ENCODE results near the gene CCM2.

Gene CCM2

DNA sequence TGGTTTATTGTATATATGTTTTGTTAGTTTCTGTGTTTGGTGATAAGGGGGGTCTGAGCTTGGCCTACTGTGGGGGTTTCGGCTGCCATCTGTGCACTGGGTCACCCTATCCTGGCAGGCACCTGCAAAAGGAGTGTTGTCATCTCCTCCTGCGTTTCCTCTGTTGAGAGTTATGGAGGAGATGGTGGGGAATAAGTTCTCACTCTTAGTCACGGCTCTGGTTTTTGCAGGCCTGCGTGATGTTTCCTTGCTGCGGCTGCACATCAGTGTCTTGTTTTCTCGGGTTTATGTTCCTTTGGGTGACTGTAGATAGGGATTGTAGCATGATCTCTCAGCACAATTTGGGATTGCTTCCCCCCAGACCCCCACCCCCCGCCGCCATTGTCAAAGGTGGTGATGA is 36.8 kb downstream of the CCM2 start:
- no peak overlapping the region for H3K4me3 ChIP-seq (ENCODE audit: low read depth, low read length)
- peaks cover 14% of the 10 kb centered on the region for H3K36me3 ChIP-seq (ENCODE audit: insufficient read depth, low read length)
- no peak overlapping the region for H2AFZ ChIP-seq (ENCODE audit: low read length, unreplicated experiment)
- peaks cover 8% of the 10 kb centered on the region for H3K4me1 ChIP-seq (ENCODE audit: control insufficient read depth, insufficient read depth, low read length, unreplicated experiment)
- H3K27ac ChIP-seq (ENCODE audit: low read depth, low read length) = no peak overlapping the region
- H3K27me3 ChIP-seq (ENCODE audit: insufficient read depth, low read length) = no peaks in the 10 kb centered on the region
- peaks cover 25% of the 10 kb centered on the region for H3K79me2 ChIP-seq (ENCODE audit: control insufficient read depth, insufficient read depth, low read length, unreplicated experiment)

DNA sequence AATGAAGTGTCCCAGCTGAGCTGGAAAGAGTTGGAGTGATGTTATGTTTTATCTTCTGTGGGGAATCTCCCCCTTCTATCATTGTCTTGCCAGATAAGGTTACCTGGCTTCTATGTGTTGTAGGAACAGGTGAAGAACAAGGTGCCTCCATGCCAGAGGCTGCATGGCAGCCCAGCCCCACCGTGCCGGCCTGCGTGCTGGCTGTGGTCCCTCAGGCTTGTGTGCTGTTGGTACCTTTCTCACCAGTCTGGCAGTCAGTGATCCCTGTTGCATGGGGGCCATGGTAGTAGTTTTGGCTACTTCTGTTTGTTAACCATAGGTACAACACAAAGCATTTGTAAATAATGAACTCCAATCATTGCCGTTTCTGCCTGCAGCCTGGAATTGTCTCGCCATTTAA is 37.9 kb downstream of the CCM2 start:
- no peak overlapping the region for H3K4me3 ChIP-seq (ENCODE audit: low read depth, low read length)
- H3K27ac ChIP-seq (ENCODE audit: low read depth, low read length) = no peak overlapping the region
- H3K79me2 ChIP-seq (ENCODE audit: control insufficient read depth, insufficient read depth, low read length, unreplicated experiment) = peaks cover 25% of the 10 kb centered on the region
- no peak overlapping the region for H2AFZ ChIP-seq (ENCODE audit: low read length, unreplicated experiment)
- H3K36me3 ChIP-seq (ENCODE audit: insufficient read depth, low read length) = peaks cover 14% of the 10 kb centered on the region
- peaks cover 8% of the 10 kb centered on the region for H3K4me1 ChIP-seq (ENCODE audit: control insufficient read depth, insufficient read depth, low read length, unreplicated experiment)
- no peaks in the 10 kb centered on the region for H3K27me3 ChIP-seq (ENCODE audit: insufficient read depth, low read length)

GRCh38 chr7:45039106-45039505 is 39.1 kb downstream of the CCM2 start:
- no peak overlapping the region for H3K4me3 ChIP-seq (ENCODE audit: low read depth, low read length)
- no peaks in the 10 kb centered on the region for H3K4me1 ChIP-seq (ENCODE audit: control insufficient read depth, insufficient read depth, low read length, unreplicated experiment)
- peaks cover 19% of the 10 kb centered on the region for H3K79me2 ChIP-seq (ENCODE audit: control insufficient read depth, insufficient read depth, low read length, unreplicated experiment)
- H2AFZ ChIP-seq (ENCODE audit: low read length, unreplicated experiment) = no peak overlapping the region
- peaks cover 14% of the 10 kb centered on the region for H3K36me3 ChIP-seq (ENCODE audit: insufficient read depth, low read length)
- no peak overlapping the region for H3K27ac ChIP-seq (ENCODE audit: low read depth, low read length)
- H3K27me3 ChIP-seq (ENCODE audit: insufficient read depth, low read length) = no peaks in the 10 kb centered on the region

- peaks cover 12% of the 10 kb centered on the region for H3K36me3 ChIP-seq (ENCODE audit: insufficient read depth, low read length)
- no peak overlapping the region for H2AFZ ChIP-seq (ENCODE audit: low read length, unreplicated experiment)
- H3K27ac ChIP-seq (ENCODE audit: low read depth, low read length) = no peak overlapping the region
- H3K27me3 ChIP-seq (ENCODE audit: insufficient read depth, low read length) = no peaks in the 10 kb centered on the region
- H3K4me3 ChIP-seq (ENCODE audit: low read depth, low read length) = no peak overlapping the region
- H3K4me1 ChIP-seq (ENCODE audit: control insufficient read depth, insufficient read depth, low read length, unreplicated experiment) = no peaks in the 10 kb centered on the region
- peaks cover under 1% of the 10 kb centered on the region for H3K79me2 ChIP-seq (ENCODE audit: control insufficient read depth, insufficient read depth, low read length, unreplicated experiment)
Measured at GRCh38 chr7:45044338-45044737, 44.3 kb downstream of the CCM2 start.

DNA sequence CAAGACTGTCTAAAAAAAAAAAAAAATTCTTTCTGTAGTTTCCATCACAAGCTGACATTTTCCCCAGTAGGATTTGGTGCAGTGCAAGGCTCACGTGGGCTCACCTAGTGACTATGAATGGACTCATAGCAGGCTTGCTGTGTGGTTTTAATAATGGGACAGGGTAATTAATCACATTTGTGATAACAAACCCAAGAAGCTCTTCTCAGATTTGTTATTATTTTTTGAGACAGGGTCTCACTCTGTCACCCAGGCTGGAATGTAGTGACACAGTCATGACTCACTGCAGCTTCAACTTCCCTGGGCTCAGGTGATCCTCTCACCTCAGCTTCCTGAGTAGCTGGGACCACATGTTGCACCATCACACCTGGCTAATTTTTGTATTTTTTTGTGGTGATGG is 48.7 kb downstream of the CCM2 start:
- H3K27me3 ChIP-seq (ENCODE audit: insufficient read depth, low read length) = no peaks in the 10 kb centered on the region
- no peak overlapping the region for H2AFZ ChIP-seq (ENCODE audit: low read length, unreplicated experiment)
- H3K79me2 ChIP-seq (ENCODE audit: control insufficient read depth, insufficient read depth, low read length, unreplicated experiment) = no peaks in the 10 kb centered on the region
- H3K4me1 ChIP-seq (ENCODE audit: control insufficient read depth, insufficient read depth, low read length, unreplicated experiment) = no peaks in the 10 kb centered on the region
- no peaks in the 10 kb centered on the region for H3K36me3 ChIP-seq (ENCODE audit: insufficient read depth, low read length)
- H3K27ac ChIP-seq (ENCODE audit: low read depth, low read length) = no peak overlapping the region
- H3K4me3 ChIP-seq (ENCODE audit: low read depth, low read length) = no peak overlapping the region

DNA sequence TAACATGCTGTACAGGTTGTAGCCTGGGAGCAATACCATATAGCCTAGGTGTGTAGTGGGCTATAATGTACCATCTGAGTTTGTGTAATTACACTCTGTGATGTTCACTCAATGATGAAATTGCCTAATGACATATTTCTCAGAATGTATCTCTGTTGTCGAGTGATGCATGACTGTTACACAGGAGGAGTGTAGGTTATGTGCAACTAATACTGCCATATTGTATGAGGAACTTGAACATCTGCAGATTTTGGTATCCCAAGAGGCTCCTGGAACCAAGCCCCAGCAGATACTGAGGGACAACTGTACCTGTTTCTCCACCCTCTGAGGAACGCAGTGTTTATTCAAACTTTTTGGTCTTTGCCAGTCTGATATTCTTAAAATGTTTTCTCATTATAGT is 50.2 kb downstream of the CCM2 start:
- H3K79me2 ChIP-seq (ENCODE audit: control insufficient read depth, insufficient read depth, low read length, unreplicated experiment) = no peaks in the 10 kb centered on the region
- H3K27ac ChIP-seq (ENCODE audit: low read depth, low read length) = no peak overlapping the region
- H3K4me1 ChIP-seq (ENCODE audit: control insufficient read depth, insufficient read depth, low read length, unreplicated experiment) = no peaks in the 10 kb centered on the region

DNA sequence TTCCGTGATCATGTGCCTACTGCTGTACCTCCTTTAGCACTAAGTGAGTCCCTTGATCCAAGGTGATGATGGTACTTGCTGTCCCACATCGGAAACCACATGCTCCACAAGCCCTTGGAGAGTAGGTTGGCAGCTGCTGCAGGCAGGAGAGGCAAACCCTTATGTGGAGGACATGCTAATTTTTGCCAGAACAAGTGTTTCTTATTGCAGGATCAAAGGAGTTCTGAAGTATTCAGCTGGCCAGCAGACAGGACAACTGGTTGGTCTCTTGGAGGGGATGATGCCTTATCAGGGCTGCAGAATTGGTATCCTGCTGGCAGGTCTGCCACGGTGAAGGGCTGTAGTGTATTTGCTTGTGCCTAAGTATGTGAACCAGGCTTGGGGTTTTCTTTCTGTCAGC is 52.0 kb downstream of the CCM2 start:
- 0 out of 2 replicates have a peak, but pooled peaks cover 6% of the 10 kb centered on the region for H3K36me3 ChIP-seq (ENCODE audit: insufficient read depth, low read length)
- no peaks in the 10 kb centered on the region for H3K79me2 ChIP-seq (ENCODE audit: control insufficient read depth, insufficient read depth, low read length, unreplicated experiment)
- H3K4me3 ChIP-seq (ENCODE audit: low read depth, low read length) = no peak overlapping the region

More for the DNA sequence above, 50.2 kb downstream of the CCM2 start:
- Histone ChIP-seq H3K36me3 (ENCODE audit: insufficient read depth, low read length) (no peaks in the 10 kb centered on the region), H3K4me3 (ENCODE audit: low read depth, low read length) (no peak overlapping the region), H3K27me3 (ENCODE audit: insufficient read depth, low read length) (no peaks in the 10 kb centered on the region), H2AFZ (ENCODE audit: low read length, unreplicated experiment) (no peak overlapping the region)

DNA sequence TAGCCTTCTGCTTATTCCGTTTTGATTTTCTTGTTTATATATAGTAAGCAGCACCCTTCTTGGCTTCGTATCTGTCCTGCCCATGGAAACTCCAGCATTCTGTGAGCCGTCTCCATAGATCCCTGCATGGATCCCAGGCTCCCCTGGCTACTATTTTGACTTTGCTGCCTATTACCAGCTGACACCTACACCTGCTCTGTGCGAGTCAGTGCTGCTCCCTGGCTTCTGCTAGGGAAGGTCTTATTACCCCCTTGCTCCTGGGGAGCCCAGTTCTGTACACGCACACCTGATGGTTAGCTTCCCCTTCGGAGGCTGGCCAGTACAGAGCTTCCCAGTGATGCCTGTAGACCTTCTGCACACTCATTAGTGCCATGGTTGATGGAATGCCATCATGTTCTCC is 53.4 kb downstream of the CCM2 start:
- no peaks in the 10 kb centered on the region for H3K27me3 ChIP-seq (ENCODE audit: insufficient read depth, low read length)
- H3K36me3 ChIP-seq (ENCODE audit: insufficient read depth, low read length) = 0 out of 2 replicates have a peak, but pooled peaks cover 6% of the 10 kb centered on the region
- H3K79me2 ChIP-seq (ENCODE audit: control insufficient read depth, insufficient read depth, low read length, unreplicated experiment) = peaks cover 8% of the 10 kb centered on the region
- H2AFZ ChIP-seq (ENCODE audit: low read length, unreplicated experiment) = no peak overlapping the region
- no peaks in the 10 kb centered on the region for H3K4me1 ChIP-seq (ENCODE audit: control insufficient read depth, insufficient read depth, low read length, unreplicated experiment)
- H3K4me3 ChIP-seq (ENCODE audit: low read depth, low read length) = no peak overlapping the region
- H3K27ac ChIP-seq (ENCODE audit: low read depth, low read length) = no peak overlapping the region

More for the DNA sequence above, 52.0 kb downstream of the CCM2 start:
- H3K4me1 ChIP-seq (ENCODE audit: control insufficient read depth, insufficient read depth, low read length, unreplicated experiment) = no peaks in the 10 kb centered on the region
- H3K27me3 ChIP-seq (ENCODE audit: insufficient read depth, low read length) = no peaks in the 10 kb centered on the region
- no peak overlapping the region for H3K27ac ChIP-seq (ENCODE audit: low read depth, low read length)
- no peak overlapping the region for H2AFZ ChIP-seq (ENCODE audit: low read length, unreplicated experiment)

- Histone ChIP-seq H3K27ac (ENCODE audit: low read depth, low read length) (no peak overlapping the region), H3K36me3 (ENCODE audit: insufficient read depth, low read length) (0 out of 2 replicates have a peak, but pooled peaks cover 6% of the 10 kb centered on the region), H3K79me2 (ENCODE audit: control insufficient read depth, insufficient read depth, low read length, unreplicated experiment) (peaks cover 8% of the 10 kb centered on the region), H3K27me3 (ENCODE audit: insufficient read depth, low read length) (no peaks in the 10 kb centered on the region), H3K4me1 (ENCODE audit: control insufficient read depth, insufficient read depth, low read length, unreplicated experiment) (no peaks in the 10 kb centered on the region), H2AFZ (ENCODE audit: low read length, unreplicated experiment) (no peak overlapping the region), H3K4me3 (ENCODE audit: low read depth, low read length) (no peak overlapping the region)
Measured at GRCh38 chr7:45053941-45054340, 53.9 kb downstream of the CCM2 start.

DNA sequence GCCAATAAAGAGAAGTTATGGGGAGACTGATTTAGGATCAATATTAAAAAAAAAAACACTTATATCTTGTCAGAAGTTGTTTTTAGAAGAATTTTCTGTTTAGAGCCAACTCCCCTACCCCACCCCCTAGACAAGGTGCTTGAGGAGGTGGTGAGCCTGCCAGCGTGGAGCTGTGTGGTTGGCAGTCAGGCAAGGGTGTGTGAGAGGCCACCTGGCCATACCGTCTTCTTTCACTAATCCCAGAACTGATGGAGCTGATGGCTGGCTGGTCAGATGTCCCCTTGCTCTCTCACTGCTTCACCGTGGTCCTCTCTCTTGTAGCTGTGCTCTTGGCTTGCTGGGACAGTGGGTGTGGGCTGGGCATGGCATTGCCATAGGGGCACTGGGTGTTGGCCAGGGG is 54.4 kb downstream of the CCM2 start:
- no peaks in the 10 kb centered on the region for H3K4me1 ChIP-seq (ENCODE audit: control insufficient read depth, insufficient read depth, low read length, unreplicated experiment)
- no peak overlapping the region for H2AFZ ChIP-seq (ENCODE audit: low read length, unreplicated experiment)
- H3K27me3 ChIP-seq (ENCODE audit: insufficient read depth, low read length) = no peaks in the 10 kb centered on the region
- H3K27ac ChIP-seq (ENCODE audit: low read depth, low read length) = no peak overlapping the region
- peaks cover 8% of the 10 kb centered on the region for H3K79me2 ChIP-seq (ENCODE audit: control insufficient read depth, insufficient read depth, low read length, unreplicated experiment)
- H3K4me3 ChIP-seq (ENCODE audit: low read depth, low read length) = no peak overlapping the region
- H3K36me3 ChIP-seq (ENCODE audit: insufficient read depth, low read length) = 0 out of 2 replicates have a peak, but pooled peaks cover 6% of the 10 kb centered on the region

DNA sequence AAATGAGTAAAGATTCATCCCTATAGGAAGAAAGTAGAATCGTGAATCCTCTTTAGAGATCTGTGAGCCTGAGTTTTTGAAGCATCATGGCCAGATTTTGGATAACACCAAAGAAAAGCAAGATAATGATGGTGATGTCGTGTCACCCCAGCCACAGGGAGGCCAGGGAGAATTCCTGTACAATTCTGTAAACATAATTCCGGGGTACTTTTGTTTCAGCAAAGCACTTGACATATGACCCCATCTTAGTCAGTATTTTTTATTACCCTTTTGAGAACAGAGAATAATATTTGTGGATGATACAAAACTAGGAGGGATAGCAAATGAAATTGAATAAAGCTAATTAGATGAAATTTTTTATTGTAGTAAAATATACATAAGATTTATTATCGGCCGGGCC is 55.0 kb downstream of the CCM2 start:
- H3K4me1 ChIP-seq (ENCODE audit: control insufficient read depth, insufficient read depth, low read length, unreplicated experiment) = no peaks in the 10 kb centered on the region
- H3K4me3 ChIP-seq (ENCODE audit: low read depth, low read length) = no peak overlapping the region
- H2AFZ ChIP-seq (ENCODE audit: low read length, unreplicated experiment) = no peak overlapping the region
- 0 out of 2 replicates have a peak, but pooled peaks cover 6% of the 10 kb centered on the region for H3K36me3 ChIP-seq (ENCODE audit: insufficient read depth, low read length)
- no peak overlapping the region for H3K27ac ChIP-seq (ENCODE audit: low read depth, low read length)
- H3K27me3 ChIP-seq (ENCODE audit: insufficient read depth, low read length) = no peaks in the 10 kb centered on the region
- H3K79me2 ChIP-seq (ENCODE audit: control insufficient read depth, insufficient read depth, low read length, unreplicated experiment) = peaks cover 8% of the 10 kb centered on the region
